Caco-2 (cell line): ENCODE measurements around the gene CDK5RAP3. TPM values are rescaled to one million over a fixed set of nuclear protein-coding genes. Genes with fewer than 3 reads are reported as not detected.

Experiments used
- BruUV-seq: library from RNA; stranded (reverse); fragments of 400-500 nt; replicated peaks from 2 replicates; lab custom pipeline; 2021; lab: Mats Ljungman, UMichigan
- CTCF ChIA-PET: fragments of 300-600 bp; sonication (Branson Sonifier 250); formaldehyde crosslinking; loops from one replicate; lab custom pipeline; 2022; ENCODE audit warnings: antibody characterized with exemption; lab: Charles Lee
- POLR2A ChIA-PET: fragments of 300-600 bp; sonication (Branson Sonifier 250); formaldehyde crosslinking; loops from one replicate; lab custom pipeline; 2022; ENCODE audit warnings: antibody characterized with exemption; lab: Charles Lee
- DNase-seq, 2 experiments: peaks; one replicate each; pipeline versions ENCODE4 v3.0.0 to v3.0.0-alpha.2; 2020 to 2022
- H3K27me3 ChIP-seq: replicated peaks from 2 replicates; pipeline ENCODE4 v1.6.0; 2011; ENCODE audit warnings: low read length; ENCODE audit not compliant: control insufficient read depth, insufficient read depth
- H3K36me3 ChIP-seq: 2 replicates; pipeline ENCODE4 v1.5.1; 2011; ENCODE audit warnings: low read length; ENCODE audit not compliant: control insufficient read depth, insufficient read depth
- H3K4me1 ChIP-seq: fragments of 250-450 bp; sonication (Bioruptor Pico); 2 replicates; pipeline ENCODE4 v1.5.1; 2020; ENCODE audit warnings: mild to moderate bottlenecking
- H3K4me3 ChIP-seq: 2 replicates; pipeline ENCODE4 v1.5.1; 2011; ENCODE audit warnings: low read depth, mild to moderate bottlenecking, control low read depth, low read length
- H3K9me3 ChIP-seq: fragments of 250-450 bp; sonication (Bioruptor Pico); 2 replicates; pipeline ENCODE4 v1.5.1; 2020; ENCODE audit warnings: mild to moderate bottlenecking, moderate library complexity
- H3K27ac Mint-ChIP-seq: one replicate; pipeline ENCODE4 v1.8.0; 2022; ENCODE audit warnings: mixed read lengths; ENCODE audit not compliant: unreplicated experiment
- H3K27me3 Mint-ChIP-seq: one replicate; pipeline ENCODE4 v1.8.0; 2022; ENCODE audit warnings: mixed read lengths; ENCODE audit not compliant: insufficient read depth, unreplicated experiment
- H3K36me3 Mint-ChIP-seq: one replicate; pipeline ENCODE4 v1.8.0; 2022; ENCODE audit warnings: mild to moderate bottlenecking, mixed read lengths; ENCODE audit not compliant: insufficient read depth, unreplicated experiment
- H3K4me1 Mint-ChIP-seq: one replicate; pipeline ENCODE4 v1.8.0; 2022; ENCODE audit warnings: low read depth, mixed read lengths; ENCODE audit not compliant: unreplicated experiment
- H3K4me3 Mint-ChIP-seq: one replicate; pipeline ENCODE4 v1.8.0; 2022; ENCODE audit warnings: mild to moderate bottlenecking, moderate library complexity, mixed read lengths; ENCODE audit not compliant: unreplicated experiment
- H3K9me3 Mint-ChIP-seq: one replicate; pipeline ENCODE4 v1.8.0; 2022; ENCODE audit warnings: mixed read lengths; ENCODE audit not compliant: unreplicated experiment
- CTCF ChIP-seq, 2 experiments: fragments of 200-600 bp in 1 of 2; IDR thresholded peaks; 1 replicate in 1 of 2; 2 replicates in 1 of 2; pipeline versions ENCODE4 v1.5.1 to v1.8.0; 2011 to 2022; ENCODE audit warnings: antibody characterized with exemption in 1 of 2, control low read depth in 1 of 2, inconsistent platforms in 1 of 2, low read depth in 1 of 2, low read length in 1 of 2, mild to moderate bottlenecking in 1 of 2, moderate library complexity in 1 of 2; ENCODE audit not compliant: insufficient read depth in 1 of 2, severe bottlenecking in 1 of 2, unreplicated experiment in 1 of 2
- intact Hi-C: fragments of 100-400 bp; cut with micrococcal nuclease; formaldehyde crosslinking; loops from one replicate; pipeline ENCODE4 v1.10.0; 2022; ENCODE audit not compliant: unreplicated experiment
- total RNA-seq: library from RNA; stranded (reverse); gene quantifications from 2 replicates; pipeline ENCODE4 v1.2.3, GENCODE V29; 2022

CDK5RAP3 gene
- total RNA-seq, 1 experiment from 2014 or later: 425 TPM

- peak in 1 of 2 experiments; percentile 34 for TF ChIP-seq CTCF (IDR thresholded peaks at IDR 0.05; ENCODE audit: insufficient read depth in 1 of 2, low read depth in 1 of 2, low read length in 1 of 2, severe bottlenecking in 1 of 2, unreplicated experiment in 1 of 2)
- no TSS peak for BruUV-seq
- Histone ChIP-seq H3K9me3 (no peaks in the 10 kb centered on the region), H3K27me3 (no peaks in the 10 kb centered on the region), H3K4me1 (peaks cover 14% of the 10 kb centered on the region), H3K36me3 (peaks cover 28% of the 10 kb centered on the region), H3K4me3 (no peak overlapping the region)
- H3K36me3 Mint-ChIP-seq: peaks cover 78% of the 10 kb centered on the region
- intact Hi-C loops: loop anchor here (1.0 to 5.0 kb wide), 6 partner anchors 7 to 70 kb away; partner anchors contain the start of genes PNPO and PRR15L
- peak; percentile 40 to 51 for DNase-seq
- peak overlapping the region; percentile 55 for H3K4me3 Mint-ChIP-seq
- H3K9me3 Mint-ChIP-seq: no peaks in the 10 kb centered on the region
- H3K27ac Mint-ChIP-seq: peak overlapping the region; percentile 58
- H3K4me1 Mint-ChIP-seq: peaks cover 30% of the 10 kb centered on the region
- CTCF ChIA-PET: interaction anchor here (0.6 to 6.3 kb wide), 17 partner anchors 7 to 212 kb away, joined by 3 to 172 read pairs (median 8); partner anchors contain the start of genes CDK5RAP3, NFE2L1, PNPO and PRR15L
- POLR2A ChIA-PET: interaction anchor here (0.6 to 6.0 kb wide), 5 partner anchors 8 to 24 kb away, joined by 4 to 62 read pairs (median 7); partner anchors contain the start of genes CDK5RAP3, PNPO and PRR15L
- H3K27me3 Mint-ChIP-seq: no peaks in the 10 kb centered on the region
Observed at GRCh38 chr17:47948706-47949196, 22.2 kb upstream of the CDK5RAP3 start.

GRCh38 chr17:47949197-47949759, 21.6 kb upstream of the CDK5RAP3 start:
- Mint-ChIP-seq H3K4me1 (peaks cover 28% of the 10 kb centered on the region), H3K27ac (peak overlapping the region; percentile 58), H3K36me3 (peaks cover 78% of the 10 kb centered on the region), H3K9me3 (no peaks in the 10 kb centered on the region), H3K4me3 (peak overlapping the region; percentile 55), H3K27me3 (no peaks in the 10 kb centered on the region)
- peak; percentile 100 for TF ChIP-seq CTCF (IDR thresholded peaks at IDR 0.05; ENCODE audit: insufficient read depth in 1 of 2, low read depth in 1 of 2, low read length in 1 of 2, severe bottlenecking in 1 of 2, unreplicated experiment in 1 of 2)
- ChIA-PET CTCF (interaction anchor here (0.6 to 6.3 kb wide), 20 partner anchors 8 to 211 kb away, joined by 3 to 172 read pairs (median 7); partner anchors contain the start of genes CDK5RAP3, NFE2L1, PNPO and PRR15L), POLR2A (interaction anchor here (0.6 to 6.0 kb wide), 6 partner anchors 8 to 156 kb away, joined by 3 to 62 read pairs (median 6); partner anchors contain the start of genes CDK5RAP3, PNPO and PRR15L)
- BruUV-seq: no TSS peak
- DNase-seq: peak; percentile 96 to 99
- intact Hi-C loops: loop anchor here (1.0 to 5.0 kb wide), 6 partner anchors 8 to 69 kb away; partner anchors contain the start of genes PNPO and PRR15L
- Histone ChIP-seq H3K4me3 (peak overlapping the region; percentile 1; the same call in 1 of the 2 replicates), H3K4me1 (peaks cover 14% of the 10 kb centered on the region), H3K9me3 (no peaks in the 10 kb centered on the region), H3K27me3 (no peaks in the 10 kb centered on the region), H3K36me3 (peaks cover 28% of the 10 kb centered on the region)

- Mint-ChIP-seq H3K4me1 (peaks cover 28% of the 10 kb centered on the region), H3K27ac (peak overlapping the region; percentile 58), H3K4me3 (no peak overlapping the region), H3K27me3 (no peaks in the 10 kb centered on the region), H3K36me3 (peaks cover 76% of the 10 kb centered on the region), H3K9me3 (no peaks in the 10 kb centered on the region)
- intact Hi-C loops: loop anchor here (1.0 to 5.0 kb wide), 6 partner anchors 7 to 68 kb away; partner anchors contain the start of genes PNPO and PRR15L
- no peak for TF ChIP-seq CTCF (IDR thresholded peaks at IDR 0.05; ENCODE audit: insufficient read depth in 1 of 2, low read depth in 1 of 2, low read length in 1 of 2, severe bottlenecking in 1 of 2, unreplicated experiment in 1 of 2)
- peaks cover 28% of the 10 kb centered on the region for H3K36me3 ChIP-seq
- ChIA-PET POLR2A (interaction anchor here (0.6 to 6.0 kb wide), 8 partner anchors 9 to 156 kb away, joined by 3 to 62 read pairs (median 4); partner anchors contain the start of genes CDK5RAP3, LRRC46, MRPL10 and PNPO), CTCF (interaction anchor here (0.6 to 6.3 kb wide), 17 partner anchors 8 to 164 kb away, joined by 3 to 172 read pairs (median 8); partner anchors contain the start of genes CDK5RAP3, NFE2L1, PNPO and PRR15L)
- peaks cover 14% of the 10 kb centered on the region for H3K4me1 ChIP-seq
- no peaks in the 10 kb centered on the region for H3K9me3 ChIP-seq
- H3K4me3 ChIP-seq: no peak overlapping the region
- no TSS peak for BruUV-seq
- H3K27me3 ChIP-seq: no peaks in the 10 kb centered on the region
- no peak for DNase-seq
Observed at GRCh38 chr17:47949946-47950345, 21.0 kb upstream of the CDK5RAP3 start.
